ENCODE results near the gene STAC3.

STAC3 gene

GRCh38 chr12:57210461-57210860 is 40.5 kb downstream of the STAC3 start:
- no peak for DNase-seq

- no peak for DNase-seq
Observed at GRCh38 chr12:57209916-57210315, 41.1 kb downstream of the STAC3 start.

- DNase-seq: no peak
Observed at GRCh38 chr12:57208631-57209282, 42.2 kb downstream of the STAC3 start.

- no peak for DNase-seq
Observed at GRCh38 chr12:57207731-57208630, 43.0 kb downstream of the STAC3 start.

GRCh38 chr12:57205931-57206330 is 45.1 kb downstream of the STAC3 start:
- no peak for DNase-seq

GRCh38 chr12:57205186-57205585 is 45.8 kb downstream of the STAC3 start:
- no peak for DNase-seq

- no peak for DNase-seq
Observed at GRCh38 chr12:57204454-57204853, 46.5 kb downstream of the STAC3 start.

GRCh38 chr12:57203791-57204190 is 47.2 kb downstream of the STAC3 start:
- no peak for DNase-seq

- no peak for DNase-seq
Observed at GRCh38 chr12:57203201-57203600, 47.8 kb downstream of the STAC3 start.

- DNase-seq: no peak
Observed at GRCh38 chr12:57202321-57202720, 48.7 kb downstream of the STAC3 start.

- no peak for DNase-seq
Observed at GRCh38 chr12:57201631-57202030, 49.4 kb downstream of the STAC3 start.

GRCh38 chr12:57201219-57201618 is 49.8 kb downstream of the STAC3 start:
- DNase-seq: no peak

GRCh38 chr12:57200497-57200896 is 50.5 kb downstream of the STAC3 start:
- DNase-seq: no peak

- DNase-seq: no peak
Observed at GRCh38 chr12:57199191-57199590, 51.8 kb downstream of the STAC3 start.

- DNase-seq: no peak
Observed at GRCh38 chr12:57198329-57198728, 52.7 kb downstream of the STAC3 start.

GRCh38 chr12:57196956-57197355 is 54.0 kb downstream of the STAC3 start:
- no peak for DNase-seq

GRCh38 chr12:57196439-57196838 is 54.5 kb downstream of the STAC3 start:
- DNase-seq: no peak

- no peak for DNase-seq
Observed at GRCh38 chr12:57195611-57196371, 55.2 kb downstream of the STAC3 start.

GRCh38 chr12:57195186-57195585 is 55.8 kb downstream of the STAC3 start:
- DNase-seq: no peak

- DNase-seq: no peak
Observed at GRCh38 chr12:57194253-57194652, 56.7 kb downstream of the STAC3 start.

GRCh38 chr12:57193706-57194245 is 57.2 kb downstream of the STAC3 start:
- DNase-seq: no peak
